GM21381 (cell line): Measurements from ENCODE around the gene WDR93.
A peak's percentile ranks its signal among the peaks of the same experiment; 100 is the strongest.

ENCODE experiments used
- ATAC-seq: cut with Tn5 transposase; IDR thresholded peaks from one replicate; pipeline ENCODE4 v1.9.1; 2021; ENCODE audit warnings: mild to moderate bottlenecking, moderate library complexity; ENCODE audit not compliant: unreplicated experiment

Gene WDR93

GRCh38 chr15:89690276-89691218, at the start of gene WDR93, which contains the start of gene PEX11A:
Gene WDR93, plus strand, starts transcription at chr15:89690811. Its CDS starts 10,936 bp downstream, at chr15:89701747.
Gene PEX11A, minus strand, starts transcription at chr15:89690754. Its CDS starts 122 bp downstream, at chr15:89690632.
- ATAC-seq, result peak; percentile 91

- no peak for ATAC-seq
Observed at GRCh38 chr15:89641053-89641452, 49.6 kb upstream of the WDR93 start.

GRCh38 chr15:89642106-89642505, 48.5 kb upstream of the WDR93 start:
- ATAC-seq, result no peak

GRCh38 chr15:89645680-89646079, 44.9 kb upstream of the WDR93 start:
- ATAC-seq, result no peak

- no peak for ATAC-seq
Observed at GRCh38 chr15:89646416-89647141, 44.0 kb upstream of the WDR93 start.

- ATAC-seq, result no peak
Observed at GRCh38 chr15:89647191-89647851, 43.3 kb upstream of the WDR93 start.

- no peak for ATAC-seq
Observed at GRCh38 chr15:89648106-89649012, 42.3 kb upstream of the WDR93 start.

- ATAC-seq, result no peak
Observed at GRCh38 chr15:89649013-89649625, 41.5 kb upstream of the WDR93 start.

- ATAC-seq, result no peak
Observed at GRCh38 chr15:89649716-89650115, 40.9 kb upstream of the WDR93 start.

GRCh38 chr15:89652131-89652530, 38.5 kb upstream of the WDR93 start:
- ATAC-seq, result no peak

GRCh38 chr15:89652666-89653065, 37.9 kb upstream of the WDR93 start:
- ATAC-seq, result no peak

GRCh38 chr15:89653578-89653977, 37.0 kb upstream of the WDR93 start:
- no peak for ATAC-seq

GRCh38 chr15:89654301-89654761, 36.3 kb upstream of the WDR93 start:
- ATAC-seq, result no peak

GRCh38 chr15:89654847-89655805, 35.5 kb upstream of the WDR93 start, which contains the start of gene KIF7:
Gene KIF7, minus strand, starts transcription at chr15:89655467. Its CDS starts 2,537 bp downstream, at chr15:89652930.
- no peak for ATAC-seq

GRCh38 chr15:89656116-89656815, 34.3 kb upstream of the WDR93 start:
- ATAC-seq, result no peak

GRCh38 chr15:89657686-89658200, 32.9 kb upstream of the WDR93 start:
- no peak for ATAC-seq

GRCh38 chr15:89659295-89659694, 31.3 kb upstream of the WDR93 start:
- ATAC-seq, result no peak

GRCh38 chr15:89660556-89660955, 30.1 kb upstream of the WDR93 start:
- no peak for ATAC-seq
